HuH-7 (cell line): ENCODE measurements around the gene SH2D4B.
"Not testable (repeated sequence)": the region's sequence is repeated elsewhere in the genome, so short reads cannot be mapped to it uniquely, and the experiment has no call there.

Source experiments
- DNase-seq: peaks from one replicate; pipeline ENCODE4 v3.0.0; 2011; ENCODE audit warnings: low spot score

SH2D4B gene

DNA sequence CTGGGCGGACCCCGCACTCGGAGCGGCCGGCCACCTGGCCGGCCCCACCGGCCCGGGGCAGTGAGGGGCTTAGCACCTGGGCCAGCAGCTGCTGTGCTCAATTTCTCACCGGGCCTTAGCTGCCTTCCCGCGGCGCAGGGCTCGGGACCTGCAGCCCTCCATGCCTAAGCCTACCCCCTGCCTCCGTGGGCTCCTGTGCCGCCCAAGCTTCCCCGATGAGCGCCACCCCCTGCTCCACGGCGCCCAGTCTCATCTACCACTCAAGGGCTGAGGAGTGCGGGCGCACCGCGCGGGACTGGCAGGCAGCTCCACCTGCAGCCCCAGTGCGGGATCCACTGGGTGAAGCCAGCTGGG lies 5.6 kb downstream of the SH2D4B start:
- DNase-seq, result not testable (repeated sequence)

DNA sequence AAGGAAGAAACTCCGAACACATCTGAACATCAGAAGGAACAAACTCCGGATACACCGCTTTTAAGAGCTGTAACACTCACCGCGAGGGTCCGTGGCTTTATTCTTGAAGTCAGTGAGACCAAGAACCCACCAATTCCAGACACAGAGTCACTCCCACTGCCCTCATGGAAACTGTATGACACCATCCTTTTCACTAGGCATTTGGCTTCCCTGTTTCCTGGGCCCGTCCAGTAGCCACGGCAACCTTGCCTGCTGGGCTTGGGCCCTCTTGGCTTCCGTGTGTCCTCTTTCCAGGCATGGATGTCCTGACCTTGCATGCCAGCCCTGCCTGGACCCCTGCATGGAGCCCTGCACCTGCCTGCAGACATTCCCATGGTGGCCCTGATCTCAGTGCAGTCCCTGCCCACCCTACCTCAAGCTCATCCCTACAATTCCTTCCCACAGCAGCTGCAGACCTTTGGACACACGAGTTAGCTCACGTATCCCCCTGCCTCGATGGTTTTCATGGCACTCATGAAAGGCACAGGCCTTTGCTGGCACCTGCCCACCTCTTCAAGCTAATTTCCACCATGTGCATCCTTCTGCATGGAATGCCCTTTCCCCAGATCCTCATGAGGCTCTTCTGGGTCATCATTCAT lies 6.7 kb downstream of the SH2D4B start:
- no peak for DNase-seq

DNA sequence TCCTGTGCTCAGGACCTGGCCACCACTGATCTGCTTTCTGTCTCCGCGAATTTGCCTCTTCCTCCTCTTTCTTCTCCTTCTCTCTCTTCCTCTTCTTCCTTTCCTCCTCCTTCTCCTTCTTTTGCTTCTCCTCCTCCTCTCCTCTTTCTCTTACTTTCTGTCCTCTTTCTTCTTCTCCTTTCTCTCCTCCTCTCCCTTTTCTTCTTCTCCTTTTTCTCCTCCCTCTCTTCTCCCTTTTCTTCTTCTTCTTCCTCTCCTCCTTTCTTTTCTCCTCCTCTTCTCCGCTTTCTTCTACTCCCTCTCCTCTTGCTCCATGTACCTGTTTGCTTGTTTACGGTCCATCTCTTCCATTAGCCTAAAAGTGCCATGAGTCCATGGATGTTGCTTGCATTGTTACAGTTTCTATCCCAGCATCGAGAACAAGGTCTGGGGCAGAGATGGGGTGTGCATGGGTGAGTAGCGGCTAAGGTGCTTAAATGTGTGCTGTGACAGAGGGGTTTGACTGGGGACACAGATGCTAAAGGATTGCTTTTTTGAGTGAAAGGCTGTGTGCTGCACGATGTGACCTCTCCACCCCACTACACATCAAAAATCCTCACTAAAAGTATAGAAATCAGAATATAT lies 7.7 kb downstream of the SH2D4B start:
- DNase-seq, result no peak

DNA sequence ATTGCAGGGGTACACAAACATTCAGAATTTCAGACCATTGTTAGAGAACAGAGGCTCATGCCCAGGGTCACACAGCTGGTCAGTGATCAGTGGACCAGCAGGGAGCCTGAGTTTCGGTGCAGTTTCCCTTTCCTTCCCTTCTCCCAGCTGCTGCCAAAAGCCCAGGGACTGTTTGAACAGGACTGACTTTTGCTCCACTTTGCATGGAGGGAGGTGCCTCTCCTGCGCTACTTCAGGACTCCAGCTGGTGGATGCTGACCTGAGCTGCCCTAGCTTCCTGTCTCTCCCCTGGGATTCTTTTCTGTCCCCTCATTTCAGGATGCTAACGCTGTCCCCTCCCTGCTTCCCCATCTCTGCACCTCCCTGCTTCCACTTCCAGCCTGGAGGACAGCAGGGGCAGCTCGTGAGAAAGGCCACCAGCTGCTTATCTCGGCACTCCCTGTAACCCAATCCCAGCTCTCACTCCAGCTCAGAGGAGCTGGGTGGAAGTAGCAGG lies 14.5 kb downstream of the SH2D4B start:
- peak; percentile 50 for DNase-seq

DNA sequence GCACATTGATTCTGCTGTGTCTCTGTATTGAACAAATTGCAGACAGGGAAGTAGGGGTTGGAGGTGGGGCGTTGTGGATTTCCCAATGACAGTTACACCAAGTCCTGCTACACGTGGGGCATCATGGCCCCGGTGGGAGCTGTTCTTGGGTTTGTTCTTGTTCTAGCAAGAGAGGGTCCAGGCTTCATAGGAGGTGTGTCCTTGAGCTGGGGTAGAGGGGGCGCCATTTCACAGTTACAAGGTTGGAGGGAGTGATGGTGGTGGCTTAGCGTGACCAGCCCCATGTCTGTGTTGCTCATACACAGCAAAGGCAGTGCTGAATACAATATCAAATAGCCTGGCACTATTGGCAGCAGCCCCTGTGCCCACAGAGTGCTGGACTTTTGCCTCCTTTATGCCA lies 15.7 kb downstream of the SH2D4B start:
- DNase-seq, result no peak

DNA sequence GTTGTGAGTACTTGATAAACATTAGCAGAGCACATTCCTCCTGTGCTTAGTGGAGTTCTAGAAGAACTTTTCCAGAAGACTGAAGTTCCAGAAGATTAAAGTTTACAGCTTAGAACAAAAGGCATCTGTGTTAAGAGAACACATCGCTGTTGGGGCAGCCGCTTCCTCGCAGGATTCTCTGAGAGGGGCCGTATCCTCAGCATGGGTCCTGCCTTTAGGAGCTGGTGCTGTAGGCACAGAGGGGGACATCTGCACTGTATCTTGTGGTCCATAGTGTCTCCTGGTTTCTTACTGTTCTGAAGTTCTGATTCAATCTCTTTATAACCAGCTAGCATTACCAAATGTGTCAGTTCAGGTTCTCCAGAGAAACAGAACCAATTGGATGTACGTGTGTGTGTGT lies 16.3 kb downstream of the SH2D4B start:
- no peak for DNase-seq

DNA sequence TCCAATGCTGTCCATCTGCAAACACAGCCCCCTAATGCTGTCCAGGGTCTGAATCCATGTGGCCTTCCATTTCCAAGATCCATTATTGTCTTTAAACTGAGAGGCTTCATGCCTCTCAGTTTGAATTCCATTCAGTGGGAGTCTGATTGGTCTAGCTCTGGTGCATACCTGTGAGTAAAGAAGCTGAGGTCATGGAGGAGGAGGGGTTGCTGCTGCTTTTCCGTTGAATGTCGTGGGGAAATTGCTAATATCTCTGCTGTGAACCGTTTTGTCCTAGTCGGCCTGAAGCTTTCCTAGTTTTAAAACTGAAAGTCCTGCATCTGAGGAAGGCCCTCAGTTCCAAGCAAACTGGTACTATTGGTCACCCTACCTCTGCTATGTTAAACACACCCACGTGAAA lies 17.7 kb downstream of the SH2D4B start:
- no peak for DNase-seq

DNA sequence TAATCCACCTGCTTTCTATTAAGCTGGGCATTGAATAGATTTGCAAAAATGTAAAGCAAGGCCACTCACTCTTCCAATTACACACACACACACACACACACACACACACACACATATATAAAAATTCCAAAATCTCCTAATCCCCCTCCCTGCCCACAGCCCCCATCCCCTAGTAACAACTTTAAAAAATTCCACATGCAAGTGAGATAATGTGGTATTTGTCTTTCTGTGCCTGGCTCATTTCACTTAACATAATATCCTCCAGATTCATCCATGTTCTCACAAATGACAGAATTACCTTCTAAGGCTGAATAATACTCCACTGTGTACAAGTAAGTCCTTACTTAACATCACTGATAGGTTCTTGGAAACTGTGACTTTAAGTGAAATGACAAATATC lies 24.2 kb downstream of the SH2D4B start:
- DNase-seq, result no peak

DNA sequence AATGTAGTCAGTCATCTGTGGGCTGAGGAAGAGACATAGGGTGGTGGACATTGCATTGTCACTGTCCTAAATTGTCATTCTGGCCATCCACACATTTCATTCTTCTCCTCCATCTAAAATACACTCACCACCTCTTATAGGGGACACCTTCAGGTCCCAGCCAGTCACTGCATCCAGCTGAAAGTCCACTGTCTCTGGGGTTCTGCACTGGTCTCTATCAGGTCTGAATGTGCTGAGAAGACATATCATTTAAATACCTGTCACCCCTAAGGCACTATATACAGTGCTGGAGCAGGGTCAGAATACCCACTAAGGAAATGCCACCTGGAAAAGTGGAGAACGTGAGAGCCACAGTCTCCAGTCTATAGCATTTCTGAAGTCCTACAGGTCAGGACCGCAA lies 29.6 kb downstream of the SH2D4B start:
- DNase-seq, result no peak

DNA sequence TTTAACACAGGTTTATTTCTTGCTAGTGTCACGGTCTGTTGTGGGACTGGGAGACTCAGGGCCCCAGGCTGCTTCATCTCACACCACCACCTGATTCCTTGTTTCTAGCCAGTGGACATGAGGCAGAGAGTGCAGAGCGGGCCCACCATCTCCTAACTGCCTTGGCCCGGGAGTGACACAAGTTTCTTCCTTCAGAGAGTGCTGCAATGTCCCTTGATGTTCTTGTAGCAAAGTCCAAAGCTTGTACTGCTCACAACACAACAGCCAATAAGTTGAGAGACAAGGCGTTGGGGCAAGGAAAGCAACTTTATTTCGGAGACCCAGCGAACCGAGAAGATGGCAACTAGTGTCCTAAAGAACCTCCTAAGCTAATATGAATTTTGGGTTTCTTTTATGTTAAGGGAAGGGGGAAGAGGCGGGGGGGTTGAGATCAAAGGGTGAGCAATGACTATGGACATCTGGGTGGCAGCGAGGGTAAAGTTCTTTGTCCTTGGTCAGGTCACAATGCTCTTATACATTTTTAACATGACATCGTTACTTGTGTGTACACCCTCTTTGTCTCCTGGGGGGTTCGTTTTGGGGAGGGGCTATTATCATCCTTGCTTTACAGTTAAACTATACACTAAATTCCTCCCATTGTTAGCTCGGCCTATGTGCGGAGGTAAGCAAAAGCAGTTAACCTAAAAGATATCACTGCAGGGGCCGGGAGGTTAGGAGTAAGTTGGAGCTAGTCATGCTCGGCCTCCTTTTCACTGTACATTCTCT lies 31.6 kb downstream of the SH2D4B start:
- DNase-seq, result no peak

DNA sequence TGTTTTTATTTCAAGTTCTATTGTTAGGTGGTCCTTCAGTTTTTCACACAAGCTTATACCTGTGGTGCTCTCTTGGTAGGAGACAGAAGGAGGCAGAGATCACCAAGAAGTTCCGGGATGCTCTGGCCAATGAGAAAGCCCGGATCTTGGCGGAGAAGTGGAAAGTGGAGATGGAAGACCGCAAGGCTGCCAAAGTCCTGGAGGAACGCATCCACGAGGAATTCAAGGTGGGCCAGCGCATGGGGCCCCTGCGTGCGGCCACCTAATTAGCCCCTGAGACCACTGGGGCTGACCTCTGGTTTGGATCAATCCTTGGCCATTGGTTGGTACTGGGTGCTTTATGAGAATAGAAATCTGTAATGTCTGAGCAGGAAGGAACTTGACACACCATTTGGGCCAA lies 33.6 kb downstream of the SH2D4B start:
- no peak for DNase-seq

DNA sequence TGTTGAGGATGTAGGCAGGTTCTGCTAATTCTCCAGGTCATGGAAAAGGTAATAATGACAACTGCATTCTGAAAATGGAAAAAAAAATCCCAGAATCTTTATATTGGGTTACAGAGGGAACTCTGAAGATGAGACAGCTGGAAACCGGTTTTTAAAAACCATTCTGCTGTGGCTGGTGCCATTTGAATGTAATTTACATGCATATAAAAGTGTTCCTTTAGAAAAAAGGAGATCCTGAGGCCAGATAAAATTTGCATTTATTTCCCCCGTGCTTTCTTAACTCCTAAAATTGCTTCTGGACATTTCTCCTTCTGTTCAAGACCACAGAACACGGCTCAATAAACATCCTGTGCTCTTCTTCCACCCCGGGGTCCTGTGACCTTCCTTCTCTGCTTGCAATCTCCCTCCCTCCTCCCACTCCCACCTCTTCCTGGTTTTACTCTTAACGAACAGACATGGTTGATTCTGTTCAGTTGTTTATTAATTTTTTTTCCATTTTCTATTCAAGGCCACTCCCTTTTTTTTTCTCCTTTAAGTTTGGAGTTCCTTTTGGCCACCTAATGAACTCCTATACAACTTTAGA lies 41.6 kb downstream of the SH2D4B start:
- DNase-seq, result no peak

DNA sequence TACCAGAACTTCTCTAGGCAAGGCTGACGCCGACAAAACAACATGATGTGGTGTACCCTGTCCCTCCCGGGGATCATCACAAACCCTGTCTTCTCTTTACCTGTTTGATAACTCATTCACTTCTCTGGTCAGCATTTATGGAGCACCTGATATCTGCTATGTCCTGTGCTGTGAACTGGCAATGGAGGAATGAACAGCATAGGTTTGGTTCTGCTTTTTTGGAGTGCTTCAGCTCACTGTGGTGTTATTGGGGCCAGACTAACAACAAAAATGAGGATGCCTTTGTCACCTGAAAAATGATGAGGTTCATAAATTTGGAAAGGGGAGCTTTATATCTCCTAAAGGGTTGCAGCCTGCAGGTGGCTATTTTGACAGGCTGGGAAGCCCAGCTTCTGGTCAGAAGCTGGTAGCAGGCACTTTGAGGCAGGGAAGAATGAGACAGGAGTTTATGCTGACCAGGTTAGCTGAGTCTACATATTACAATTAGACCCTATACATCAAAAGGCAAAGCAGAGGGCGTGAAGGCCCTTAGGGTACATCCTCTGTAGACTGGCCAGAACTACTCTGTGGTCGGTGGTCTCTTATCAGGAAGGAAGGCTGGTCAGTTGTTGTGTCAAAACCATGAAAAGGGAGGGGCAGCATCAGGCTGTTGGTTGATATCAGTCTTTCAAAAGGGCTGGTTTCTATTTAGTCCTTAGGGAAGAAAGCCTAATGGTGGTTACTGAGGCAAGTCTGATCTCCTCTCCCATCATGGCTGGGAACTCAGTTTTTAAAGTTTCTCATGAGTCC lies 42.3 kb downstream of the SH2D4B start:
- DNase-seq, result no peak

DNA sequence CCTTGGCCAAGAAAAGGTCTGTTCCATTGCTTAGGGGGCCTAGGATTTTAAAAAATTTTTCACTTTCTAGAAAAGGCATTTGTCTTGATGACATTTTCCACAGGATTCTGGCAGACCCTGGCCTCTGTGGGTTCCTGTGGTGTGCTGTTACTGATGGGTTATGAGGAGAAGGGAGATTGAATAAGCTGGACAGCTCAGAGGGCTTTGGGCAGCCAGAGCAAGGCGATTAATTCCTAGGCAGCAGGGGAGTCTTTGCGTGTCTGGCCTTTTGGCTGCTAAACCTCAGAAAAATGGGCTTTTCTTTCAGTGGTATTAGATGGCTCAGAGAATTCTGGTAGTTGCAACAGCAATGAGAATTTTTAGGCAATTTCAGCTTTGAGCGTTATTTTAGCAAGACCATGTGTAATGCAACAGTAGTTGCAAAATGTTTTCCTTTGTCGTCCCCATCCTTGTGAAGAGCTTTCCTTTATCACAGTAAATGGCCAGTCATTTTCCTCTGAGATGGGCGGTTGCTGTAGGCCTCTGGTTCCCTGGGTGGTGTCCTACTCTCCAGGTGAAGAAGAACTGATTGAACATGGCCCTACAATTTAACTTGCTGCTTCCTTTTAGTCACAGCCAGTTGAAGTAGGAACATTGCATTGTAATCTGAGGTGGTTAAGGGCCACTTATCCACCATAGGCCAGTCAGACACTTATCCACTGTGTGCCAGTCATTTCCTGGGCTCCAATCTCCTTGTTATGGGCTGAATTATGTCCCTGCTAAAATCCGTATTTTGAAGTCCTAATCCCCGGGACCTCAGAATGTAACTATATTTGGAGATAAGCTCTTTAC lies 43.2 kb downstream of the SH2D4B start:
- DNase-seq, result no peak

DNA sequence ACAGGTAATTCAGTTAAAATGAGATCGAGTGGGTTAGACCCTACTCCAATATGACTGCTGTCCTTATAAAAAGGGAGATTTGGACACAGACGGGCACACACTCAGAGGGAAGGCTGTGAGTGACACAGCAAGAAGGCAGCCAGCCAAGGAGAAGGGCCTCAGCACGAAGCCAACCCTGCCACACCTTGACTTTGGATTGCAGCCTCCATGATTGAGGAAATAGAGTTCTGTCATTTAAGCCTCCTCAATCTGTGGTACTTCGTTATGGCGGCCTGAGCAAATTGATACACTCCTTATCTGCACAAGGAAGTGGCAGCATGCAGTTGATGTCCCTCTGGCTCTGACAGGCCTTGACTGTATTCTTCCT lies 43.8 kb downstream of the SH2D4B start:
- DNase-seq, result no peak

DNA sequence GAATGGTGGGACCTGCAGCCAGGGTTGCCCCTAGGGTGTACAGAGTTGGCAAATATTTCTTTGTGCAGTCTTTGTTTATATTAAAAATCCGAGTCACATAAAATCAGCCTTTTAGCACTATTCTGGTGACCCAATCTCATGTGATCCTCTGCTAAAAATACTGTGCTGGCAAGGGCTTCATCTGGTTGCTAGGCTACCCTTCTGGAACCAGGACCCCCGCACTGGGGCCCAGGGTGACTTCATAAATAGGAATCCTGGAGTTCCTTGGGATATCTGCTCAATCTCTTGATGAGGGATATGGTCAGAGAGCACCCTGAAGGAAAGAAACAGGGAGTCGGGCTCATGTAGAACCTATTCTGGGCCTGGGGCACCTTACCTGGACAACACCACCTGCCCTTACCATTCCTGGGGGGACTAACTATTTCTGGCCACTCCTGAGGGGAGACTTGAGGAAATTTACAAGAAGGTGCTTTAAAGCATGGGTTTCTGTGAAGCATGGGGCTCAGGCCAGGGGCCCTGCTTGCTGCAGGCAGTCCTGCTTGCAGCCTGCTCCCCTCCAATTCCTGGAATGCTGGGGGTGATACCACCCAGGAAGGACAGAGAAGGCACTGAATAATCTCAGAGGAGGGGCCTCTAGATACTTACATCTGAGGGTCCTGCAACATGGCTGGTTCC lies 44.7 kb downstream of the SH2D4B start:
- DNase-seq, result no peak

DNA sequence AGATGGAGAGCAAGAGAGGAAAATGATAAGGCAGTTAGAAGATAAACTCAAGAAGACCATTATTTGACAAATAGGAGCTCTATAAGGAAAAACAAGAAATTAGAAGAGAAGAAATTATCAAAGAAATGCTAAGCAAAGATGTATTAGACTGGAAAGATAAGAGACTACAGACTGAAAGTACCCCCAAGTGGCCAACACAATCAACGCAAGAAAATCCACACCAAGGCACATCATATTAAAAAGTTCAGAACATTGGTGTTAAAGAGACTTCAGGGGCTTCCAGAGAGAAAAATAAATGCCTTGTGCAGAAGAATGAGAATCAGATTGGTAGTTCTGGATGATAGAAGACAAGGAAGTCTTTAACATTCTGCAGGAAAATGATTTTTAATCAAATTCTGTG lies 46.0 kb downstream of the SH2D4B start:
- DNase-seq, result no peak

DNA sequence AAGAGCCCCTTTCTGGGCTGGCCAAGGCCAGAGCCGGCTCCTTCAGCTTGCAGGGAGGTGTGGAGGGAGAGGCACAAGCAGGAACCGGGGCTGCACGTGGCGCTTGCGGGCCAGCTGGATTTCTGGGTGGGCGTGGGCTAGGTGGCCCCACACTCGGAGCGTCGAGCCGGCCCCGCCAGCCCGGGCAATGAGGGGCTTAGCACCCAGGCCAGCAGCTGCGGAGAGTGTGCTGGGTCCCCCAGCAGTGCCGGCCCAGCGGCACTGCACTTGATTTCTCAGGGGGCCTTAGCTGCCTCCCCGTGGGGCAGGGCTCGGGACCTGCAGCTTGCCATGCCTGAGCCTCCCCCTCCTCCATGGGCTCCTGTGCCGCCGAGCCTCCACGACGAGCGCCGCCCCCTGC lies 48.1 kb downstream of the SH2D4B start:
- no peak for DNase-seq

DNA sequence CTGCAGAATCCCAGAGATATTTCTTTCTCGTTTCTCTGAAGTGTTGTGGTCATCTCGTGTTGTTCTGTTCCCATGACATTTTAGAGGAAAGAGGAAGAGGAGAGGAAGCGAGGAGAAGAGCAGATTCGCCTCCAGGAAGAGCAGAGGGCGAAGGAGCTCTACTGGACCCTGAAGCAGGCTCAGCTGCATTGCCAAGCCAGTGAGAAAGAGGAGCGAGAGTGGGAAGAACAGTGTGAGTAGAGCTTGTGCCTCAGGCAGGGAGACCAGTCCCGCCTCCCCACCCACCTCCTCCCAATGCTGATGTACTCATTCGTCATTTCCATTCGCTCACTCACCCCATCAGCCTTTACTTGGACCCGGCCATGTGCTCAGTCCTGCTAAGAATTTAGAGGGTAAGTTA lies 50.8 kb downstream of the SH2D4B start:
- DNase-seq, result no peak

DNA sequence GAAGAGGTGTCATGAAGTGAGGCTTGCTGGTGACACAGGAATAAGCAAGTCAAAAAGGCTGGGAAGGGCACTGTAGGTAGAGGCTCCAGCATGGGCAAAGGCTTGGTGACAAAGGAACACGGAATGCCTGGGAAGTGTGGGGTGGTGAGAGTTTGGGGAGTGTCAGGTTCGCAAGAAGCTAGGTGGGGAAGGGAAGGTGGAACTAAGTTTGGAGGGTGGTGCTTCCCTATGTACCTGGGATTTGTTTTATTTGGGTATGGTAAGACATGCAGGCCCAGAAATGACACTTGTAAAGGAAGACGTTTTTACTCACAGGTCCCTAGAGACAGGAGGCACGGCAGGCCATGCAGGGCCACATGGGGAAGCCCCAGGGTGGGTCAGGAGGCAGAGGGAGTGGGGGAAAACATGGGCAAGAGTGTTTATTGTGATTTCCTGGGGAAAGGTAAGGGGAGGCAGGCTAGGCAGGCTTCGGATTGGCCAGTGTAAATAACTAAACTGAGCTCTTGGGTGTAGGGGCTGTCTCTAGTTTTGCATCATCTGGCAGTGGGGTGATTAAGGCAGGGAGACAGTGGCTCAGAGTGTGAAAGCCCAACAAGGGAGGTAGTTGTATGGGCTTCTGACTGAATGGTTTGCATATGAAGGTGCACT lies 52.1 kb downstream of the SH2D4B start:
- DNase-seq, result no peak
